GM21723 (cell line): ENCODE measurements around the gene PDLIM1.
"Not testable (repeated sequence)": the region's sequence is repeated elsewhere in the genome, so short reads cannot be mapped to it uniquely, and the experiment has no call there.

Source experiments
- ATAC-seq: cut with Tn5 transposase; IDR thresholded peaks from one replicate; pipeline ENCODE4 v1.9.1; 2021; ENCODE audit warnings: mild to moderate bottlenecking, moderate library complexity; ENCODE audit not compliant: unreplicated experiment

Gene PDLIM1

GRCh38 chr10:95214369-95214768, 76.4 kb downstream of the PDLIM1 start:
- ATAC-seq, result peak; percentile 20

GRCh38 chr10:95211606-95212279, 79.1 kb downstream of the PDLIM1 start:
- no peak for ATAC-seq

DNA sequence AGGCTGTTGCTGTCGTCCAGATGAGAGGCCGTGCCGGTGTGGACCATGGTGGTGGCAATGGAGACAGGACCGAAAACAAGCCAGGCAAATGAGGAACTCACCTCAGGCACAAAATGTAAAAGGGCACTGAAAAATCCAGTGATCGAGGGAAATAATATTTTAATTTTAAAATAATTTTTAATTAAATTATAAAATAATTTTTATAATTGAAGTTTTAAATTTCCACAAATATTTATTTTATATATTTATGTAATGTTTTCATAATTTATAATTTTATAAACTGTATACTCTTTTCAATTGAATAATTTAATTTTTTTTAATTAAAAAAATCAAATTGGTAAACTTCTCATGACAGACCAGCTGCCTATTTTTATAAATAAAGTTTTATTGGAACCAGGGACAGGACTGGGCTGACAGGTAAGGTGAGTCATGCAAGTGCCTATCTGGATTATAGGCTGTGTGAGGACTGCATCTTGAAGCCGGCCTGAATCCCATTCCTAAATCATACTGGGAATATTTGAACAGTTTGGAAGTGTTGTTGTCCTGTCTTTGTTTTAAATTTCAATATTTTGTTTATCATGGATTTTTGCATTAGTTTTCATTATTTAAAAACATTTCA, 81.2 kb downstream of the PDLIM1 start:
- no peak for ATAC-seq

GRCh38 chr10:95208702-95209391, 82.0 kb downstream of the PDLIM1 start:
- ATAC-seq, result no peak

DNA sequence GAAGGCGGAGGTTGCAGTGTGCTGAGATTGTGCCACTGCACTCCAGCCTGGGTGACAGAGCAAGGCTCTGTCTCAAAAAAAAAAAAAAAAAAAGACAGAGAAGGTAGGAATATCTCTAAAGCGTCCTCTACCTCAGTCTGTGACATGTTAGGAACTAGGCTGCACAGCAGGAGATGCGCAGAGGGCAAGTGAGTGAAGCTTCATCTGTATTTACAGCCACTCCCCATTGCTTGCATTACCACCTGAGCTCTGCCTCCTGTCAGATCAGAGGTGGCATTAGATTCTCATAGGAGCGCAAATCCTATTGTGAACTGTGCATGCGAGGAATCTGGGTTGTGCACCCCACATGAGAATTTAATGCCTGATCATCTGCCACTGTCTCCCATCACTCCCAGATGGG, 87.9 kb downstream of the PDLIM1 start:
- not testable (repeated sequence) for ATAC-seq

DNA sequence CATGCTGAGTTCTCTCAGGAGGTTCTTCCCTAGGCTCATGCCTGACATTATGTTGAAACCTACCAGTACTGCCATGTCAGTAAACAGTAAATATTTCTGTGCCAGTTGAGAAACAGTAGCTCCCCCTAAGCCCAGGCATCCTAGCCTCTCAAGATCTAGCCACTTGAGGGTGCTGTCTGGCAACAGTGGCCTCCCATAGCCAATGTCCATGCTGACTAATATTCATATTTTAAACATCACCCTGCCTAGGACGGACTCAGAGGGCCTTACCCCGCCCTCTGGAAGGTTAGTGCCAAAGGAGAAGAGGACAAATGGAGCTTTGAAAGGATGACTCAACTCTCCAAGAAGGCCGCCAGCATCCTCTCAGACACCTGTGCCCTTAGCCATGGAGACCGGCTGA, 89.1 kb downstream of the PDLIM1 start:
- no peak for ATAC-seq

GRCh38 chr10:95196046-95196445, 94.8 kb downstream of the PDLIM1 start:
- ATAC-seq, result no peak

GRCh38 chr10:95193944-95194343, 96.9 kb downstream of the PDLIM1 start, which contains the start of gene ACSM6:
Gene ACSM6 (plus strand): TSS chr10:95194238. CDS start chr10:95194486, 248 bp downstream.
- ATAC-seq, result no peak

- no peak for ATAC-seq
Observed at GRCh38 chr10:95188593-95188992, 102.2 kb downstream of the PDLIM1 start.

GRCh38 chr10:95187617-95188016, 103.2 kb downstream of the PDLIM1 start:
- ATAC-seq, result no peak
